G401.6 (cell line): ENCODE results near the gene LRRIQ1.
"Not testable (repeated sequence)": the region's sequence is repeated elsewhere in the genome, so short reads cannot be mapped to it uniquely, and the experiment has no call there.

Experiments
- FAIRE-seq: peaks from 2 replicates; lab custom pipeline; 2012; peaks lifted over from hg19 to GRCh38; lab: Jason Lieb, UNC

Gene LRRIQ1

GRCh38 chr12:85190728-85191127, 154.6 kb downstream of the LRRIQ1 start:
- FAIRE-seq, result no peak

- FAIRE-seq, result not testable (repeated sequence)
Measured at GRCh38 chr12:85203809-85204208, 167.7 kb downstream of the LRRIQ1 start.

- FAIRE-seq, result no peak
Measured at GRCh38 chr12:85206543-85206942, 170.4 kb downstream of the LRRIQ1 start.

GRCh38 chr12:85224339-85224738, 188.2 kb downstream of the LRRIQ1 start:
- not testable (repeated sequence) for FAIRE-seq

GRCh38 chr12:85225501-85225900, 189.3 kb downstream of the LRRIQ1 start:
- FAIRE-seq, result no peak

GRCh38 chr12:85237327-85237726, 201.2 kb downstream of the LRRIQ1 start:
- no peak for FAIRE-seq

GRCh38 chr12:85244561-85244960, 208.4 kb downstream of the LRRIQ1 start:
- no peak for FAIRE-seq

- no peak for FAIRE-seq
Measured at GRCh38 chr12:85253853-85254252, 217.7 kb downstream of the LRRIQ1 start.

GRCh38 chr12:85257671-85258070, 221.5 kb downstream of the LRRIQ1 start:
- FAIRE-seq, result no peak

- FAIRE-seq, result no peak
Measured at GRCh38 chr12:85260447-85260846, 224.3 kb downstream of the LRRIQ1 start.

GRCh38 chr12:85260896-85261295, 224.7 kb downstream of the LRRIQ1 start:
- FAIRE-seq, result no peak

- FAIRE-seq, result no peak
Measured at GRCh38 chr12:85266356-85266755, 230.2 kb downstream of the LRRIQ1 start.

- FAIRE-seq, result no peak
Measured at GRCh38 chr12:85273381-85274314, 237.5 kb downstream of the LRRIQ1 start.

GRCh38 chr12:85274315-85274651, 238.1 kb downstream of the LRRIQ1 start:
- no peak for FAIRE-seq

- no peak for FAIRE-seq
Measured at GRCh38 chr12:85275374-85275773, 239.2 kb downstream of the LRRIQ1 start.

GRCh38 chr12:85277191-85277590, 241.0 kb downstream of the LRRIQ1 start:
- no peak for FAIRE-seq

GRCh38 chr12:85277900-85278597, 241.9 kb downstream of the LRRIQ1 start:
- FAIRE-seq, result no peak

GRCh38 chr12:85278598-85279448, 242.7 kb downstream of the LRRIQ1 start:
- FAIRE-seq, result no peak

- FAIRE-seq, result no peak
Measured at GRCh38 chr12:85279449-85280164, 243.5 kb downstream of the LRRIQ1 start.

GRCh38 chr12:85280165-85280983, 244.2 kb downstream of the LRRIQ1 start, which contains the start of gene ALX1:
TSS of gene ALX1 (plus strand) at chr12:85280220. CDS start at chr12:85280262, 42 bp downstream.
- FAIRE-seq, result no peak
